Activated CD8-positive, alpha-beta T cell treated with anti-CD3 and anti-CD28 coated beads for 36 hours (primary cell): ENCODE data around the gene TPRG1L. TPM values are rescaled to one million over a fixed set of nuclear protein-coding genes. Genes with fewer than 3 reads are reported as not detected.

Experiments used
- ATAC-seq: fragments of 200-7000 bp; cut with Tn5 transposase; one replicate; pipeline ENCODE4 v1.10.0; 2021; ENCODE audit warnings: mild to moderate bottlenecking, moderate library complexity
- CTCF ChIA-PET: fragments of 350-600 bp; sonication (Branson Sonifier 250); formaldehyde crosslinking; loops from one replicate; lab custom pipeline; 2021; ENCODE audit warnings: antibody characterized with exemption; lab: Charles Lee
- POLR2A ChIA-PET: fragments of 350-600 bp; sonication (Branson Sonifier 250); formaldehyde crosslinking; loops from one replicate; lab custom pipeline; 2021; ENCODE audit warnings: antibody characterized with exemption; lab: Charles Lee
- DNase-seq: peaks from one replicate; pipeline ENCODE4 v3.0.0-alpha.2; 2020
- H3K27ac Mint-ChIP-seq: one replicate; pipeline ENCODE4 v1.8.0; 2021; ENCODE audit warnings: mild to moderate bottlenecking, mixed read lengths
- H3K27me3 Mint-ChIP-seq: one replicate; pipeline ENCODE4 v1.8.0; 2021; ENCODE audit warnings: mixed read lengths
- H3K36me3 Mint-ChIP-seq: one replicate; pipeline ENCODE4 v1.8.0; 2021; ENCODE audit warnings: low read depth, mixed read lengths
- H3K4me1 Mint-ChIP-seq: one replicate; pipeline ENCODE4 v1.8.0; 2021; ENCODE audit warnings: low read depth, mixed read lengths
- H3K4me3 Mint-ChIP-seq: one replicate; pipeline ENCODE4 v1.8.0; 2021; ENCODE audit warnings: mild to moderate bottlenecking, moderate library complexity, mixed read lengths
- H3K9me3 Mint-ChIP-seq: one replicate; pipeline ENCODE4 v1.8.0; 2021; ENCODE audit warnings: mixed read lengths
- CTCF ChIP-seq: fragments of 200-600 bp; IDR thresholded peaks from one replicate; pipeline ENCODE4 v1.8.0; 2022; ENCODE audit warnings: antibody characterized with exemption, mild to moderate bottlenecking
- intact Hi-C: fragments of 100-400 bp; cut with micrococcal nuclease; formaldehyde crosslinking; loops from one replicate; pipeline ENCODE4 v1.10.0; 2022
- total RNA-seq, 2 experiments: library from RNA; stranded (reverse); gene quantifications; one replicate each; pipeline ENCODE4 v1.2.3, GENCODE V29; 2021

Gene TPRG1L
- total RNA-seq, 2 experiments from 2014 or later = 6.1 to 6.2 TPM

DNA sequence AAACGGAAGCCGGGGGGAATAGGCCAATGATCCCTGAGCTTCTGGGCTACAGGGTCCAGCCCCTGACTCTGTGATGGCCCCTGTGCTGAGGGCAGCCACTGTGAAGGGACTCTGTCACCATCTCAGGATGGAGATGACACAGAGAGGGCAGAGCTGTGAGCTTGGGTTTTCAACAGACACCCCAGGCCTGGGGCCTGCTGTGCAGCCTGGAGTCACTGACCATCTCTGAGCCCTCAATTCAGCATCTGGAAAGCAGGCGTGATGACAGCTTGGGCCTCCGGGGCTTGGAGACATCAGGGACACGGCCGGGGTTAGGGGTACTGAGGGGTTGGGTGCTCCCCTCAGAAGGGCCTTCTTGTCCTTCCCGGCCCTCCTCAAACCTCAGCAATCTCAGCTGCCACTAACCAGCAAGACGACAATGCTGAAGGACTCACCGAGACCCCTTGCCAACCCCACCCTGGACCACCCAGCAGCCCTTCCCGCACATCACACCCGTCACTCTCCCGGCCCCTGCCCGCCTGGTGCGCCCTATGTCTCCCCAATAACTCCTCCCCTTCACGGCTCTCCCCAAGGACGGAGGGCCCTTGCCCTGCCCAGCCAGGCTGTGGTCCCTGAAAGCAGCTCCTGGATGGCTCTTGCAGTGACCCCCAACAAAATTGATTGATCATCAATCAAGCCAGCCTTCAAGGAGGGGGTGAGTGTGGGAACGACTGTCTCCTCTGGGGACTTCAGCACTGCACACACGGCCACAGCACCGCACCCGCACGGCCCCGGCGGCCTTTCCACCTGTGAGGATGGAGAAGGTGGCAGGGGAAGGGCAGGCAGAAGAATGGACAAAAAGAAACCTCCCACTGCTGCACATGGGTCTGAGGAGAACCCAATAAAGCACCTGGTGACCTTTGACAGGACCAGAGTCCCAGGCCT, 17.8 kb upstream of the TPRG1L start:
- Mint-ChIP-seq H3K4me3 (no peak overlapping the region), H3K4me1 (peaks cover 4% of the 10 kb centered on the region), H3K9me3 (no peaks in the 10 kb centered on the region), H3K36me3 (no peaks in the 10 kb centered on the region), H3K27ac (no peak overlapping the region), H3K27me3 (peaks cover 11% of the 10 kb centered on the region)
- TF ChIP-seq CTCF = no peak
- ChIA-PET POLR2A (no interaction called here), CTCF (interaction anchor here (3.1 kb wide), 1 partner anchor 13 kb away, joined by 23 read pairs; no protein-coding TSS in a partner anchor)
- no peak for DNase-seq
- ATAC-seq = no peak
- intact Hi-C loops = no loop called here

DNA sequence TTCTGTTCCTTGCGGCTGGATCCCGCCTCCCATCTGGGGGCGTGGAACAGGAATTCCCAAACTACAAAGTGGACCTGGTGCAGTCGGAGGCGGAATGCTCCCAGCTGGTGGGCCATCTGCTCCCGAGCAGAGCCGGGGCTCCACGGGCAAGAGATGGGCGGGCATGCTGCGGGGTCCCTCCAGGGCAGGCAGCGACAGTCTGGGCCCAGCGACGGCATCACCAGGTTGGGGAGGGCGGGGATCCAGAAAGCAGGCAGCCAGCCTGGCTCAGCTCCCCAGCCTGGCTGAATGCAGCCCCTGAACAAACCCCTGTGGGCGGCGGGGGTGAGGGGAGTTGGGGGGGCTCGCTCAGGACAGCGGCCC, 17.1 kb upstream of the TPRG1L start:
- ChIA-PET POLR2A (no interaction called here), CTCF (interaction anchor here (1.3 to 3.1 kb wide), 2 partner anchors 12 to 43 kb away, joined by 3 to 23 read pairs; no protein-coding TSS in a partner anchor)
- TF ChIP-seq CTCF = no peak
- DNase-seq (no peak), ATAC-seq (no peak)
- intact Hi-C loops = no loop called here
- no peak overlapping the region for H3K27ac Mint-ChIP-seq
- H3K9me3 Mint-ChIP-seq = no peaks in the 10 kb centered on the region
- peaks cover 4% of the 10 kb centered on the region for H3K4me1 Mint-ChIP-seq
- H3K36me3 Mint-ChIP-seq = no peaks in the 10 kb centered on the region
- no peak overlapping the region for H3K4me3 Mint-ChIP-seq
- peaks cover 11% of the 10 kb centered on the region for H3K27me3 Mint-ChIP-seq

GRCh38 chr1:3608154-3608553, 16.7 kb upstream of the TPRG1L start:
- H3K36me3 Mint-ChIP-seq = no peaks in the 10 kb centered on the region
- no peak for TF ChIP-seq CTCF
- ATAC-seq = no peak
- no peak for DNase-seq
- peaks cover 11% of the 10 kb centered on the region for H3K27me3 Mint-ChIP-seq
- H3K9me3 Mint-ChIP-seq = no peaks in the 10 kb centered on the region
- no peak overlapping the region for H3K27ac Mint-ChIP-seq
- peaks cover 4% of the 10 kb centered on the region for H3K4me1 Mint-ChIP-seq
- POLR2A ChIA-PET = no interaction called here
- no peak overlapping the region for H3K4me3 Mint-ChIP-seq
- intact Hi-C loops = no loop called here
- CTCF ChIA-PET = interaction anchor here (1.3 to 3.1 kb wide), 2 partner anchors 12 to 43 kb away, joined by 3 to 23 read pairs; no protein-coding TSS in a partner anchor

- intact Hi-C loops = no loop called here
- no peak overlapping the region for H3K4me3 Mint-ChIP-seq
- TF ChIP-seq CTCF = no peak
- no peaks in the 10 kb centered on the region for H3K36me3 Mint-ChIP-seq
- POLR2A ChIA-PET = no interaction called here
- CTCF ChIA-PET = interaction anchor here (1.1 kb wide), 1 partner anchor 118 kb away, joined by 3 read pairs; no protein-coding TSS in a partner anchor
- H3K9me3 Mint-ChIP-seq = no peaks in the 10 kb centered on the region
- H3K4me1 Mint-ChIP-seq = peaks cover 4% of the 10 kb centered on the region
- H3K27me3 Mint-ChIP-seq = peaks cover 11% of the 10 kb centered on the region
- ATAC-seq = no peak
- no peak overlapping the region for H3K27ac Mint-ChIP-seq
- no peak for DNase-seq
Observed at GRCh38 chr1:3609016-3609768, 15.6 kb upstream of the TPRG1L start.
